ENCODE measurements around the gene CDR2.
"Not testable (repeated sequence)": the region's sequence is repeated elsewhere in the genome, so short reads cannot be mapped to it uniquely, and the experiment has no call there.

Gene CDR2

GRCh38 chr16:22374311-22375116 lies at the start of gene CDR2:
CDR2 (minus strand) TSS chr16:22374619; CDS start chr16:22374309, 310 bp downstream.
- DNase-seq (ENCODE audit: low read depth) = peak; percentile 93

GRCh38 chr16:22423716-22424115 lies 49.3 kb upstream of the CDR2 start:
- DNase-seq (ENCODE audit: low read depth) = no peak

GRCh38 chr16:22421136-22421535 lies 46.7 kb upstream of the CDR2 start:
- no peak for DNase-seq (ENCODE audit: low read depth)

- no peak for DNase-seq (ENCODE audit: low read depth)
These were observed 46.3 kb upstream of the CDR2 start for GRCh38 chr16:22420606-22421135.

- no peak for DNase-seq (ENCODE audit: low read depth)
These were observed 45.5 kb upstream of the CDR2 start for GRCh38 chr16:22419908-22420307.

- DNase-seq (ENCODE audit: low read depth) = no peak
These were observed 44.4 kb upstream of the CDR2 start for GRCh38 chr16:22418826-22419225.

GRCh38 chr16:22417798-22418197 lies 43.4 kb upstream of the CDR2 start:
- not testable (repeated sequence) for DNase-seq (ENCODE audit: low read depth)

- DNase-seq (ENCODE audit: low read depth) = no peak
These were observed 42.6 kb upstream of the CDR2 start for GRCh38 chr16:22417019-22417418.

GRCh38 chr16:22413819-22414218 lies 39.4 kb upstream of the CDR2 start:
- no peak for DNase-seq (ENCODE audit: low read depth)

- DNase-seq (ENCODE audit: low read depth) = no peak
These were observed 33.1 kb upstream of the CDR2 start for GRCh38 chr16:22407486-22407885.

- no peak for DNase-seq (ENCODE audit: low read depth)
These were observed 27.8 kb upstream of the CDR2 start for GRCh38 chr16:22402191-22402590.

GRCh38 chr16:22400900-22401299 lies 26.5 kb upstream of the CDR2 start:
- no peak for DNase-seq (ENCODE audit: low read depth)

GRCh38 chr16:22397931-22398330 lies 23.5 kb upstream of the CDR2 start:
- DNase-seq (ENCODE audit: low read depth) = no peak

- peak; percentile 88 for DNase-seq (ENCODE audit: low read depth)
These were observed 23.0 kb upstream of the CDR2 start for GRCh38 chr16:22397464-22397863.

GRCh38 chr16:22395960-22396359 lies 21.5 kb upstream of the CDR2 start:
- DNase-seq (ENCODE audit: low read depth) = no peak

GRCh38 chr16:22394121-22394520 lies 19.7 kb upstream of the CDR2 start:
- no peak for DNase-seq (ENCODE audit: low read depth)

- DNase-seq (ENCODE audit: low read depth) = no peak
These were observed 13.8 kb upstream of the CDR2 start for GRCh38 chr16:22388101-22388644.

- peak; percentile 63 for DNase-seq (ENCODE audit: low read depth)
These were observed 12.6 kb upstream of the CDR2 start for GRCh38 chr16:22386976-22387375.

GRCh38 chr16:22385196-22385595 lies 10.8 kb upstream of the CDR2 start:
- no peak for DNase-seq (ENCODE audit: low read depth)

- DNase-seq (ENCODE audit: low read depth) = no peak
These were observed 9.4 kb upstream of the CDR2 start for GRCh38 chr16:22383827-22384226.

GRCh38 chr16:22381392-22381791 lies 7.0 kb upstream of the CDR2 start:
- no peak for DNase-seq (ENCODE audit: low read depth)

GRCh38 chr16:22380529-22380928 lies 6.1 kb upstream of the CDR2 start:
- DNase-seq (ENCODE audit: low read depth) = peak; percentile 17

GRCh38 chr16:22379656-22380055 lies 5.2 kb upstream of the CDR2 start:
- no peak for DNase-seq (ENCODE audit: low read depth)

Data from fibroblast of the conjunctiva (primary cell).